H9 (cell line): ENCODE data around the gene GABRB1. TPM values are rescaled to one million over a fixed set of nuclear protein-coding genes. Genes with fewer than 3 reads are reported as not detected.

Experiments used
- DNase-seq: peaks from one replicate; pipeline ENCODE4 v3.0.0-alpha.2; 2017
- H2AFZ ChIP-seq: one replicate; pipeline ENCODE4 v1.6.1; 2013; ENCODE audit warnings: mild to moderate bottlenecking, low read length, control low read depth, moderate library complexity
- H2AK5ac ChIP-seq: 2 replicates; pipeline ENCODE4 v1.6.1; 2013; ENCODE audit warnings: low read length, control low read depth, mixed read lengths; ENCODE audit not compliant: insufficient read length
- H2BK120ac ChIP-seq: one replicate; pipeline ENCODE4 v1.6.1; 2013; ENCODE audit warnings: low read depth, mild to moderate bottlenecking, low read length, control low read depth, inconsistent platforms; ENCODE audit not compliant: poor library complexity, severe bottlenecking
- H2BK12ac ChIP-seq: 2 replicates; pipeline ENCODE4 v1.6.1; 2013; ENCODE audit warnings: low read length, control low read depth, mixed read lengths, low read depth; ENCODE audit not compliant: insufficient read length
- H2BK15ac ChIP-seq: 2 replicates; pipeline ENCODE4 v1.6.1; 2013; ENCODE audit warnings: low read depth, low read length, control low read depth
- H2BK20ac ChIP-seq: one replicate; pipeline ENCODE4 v1.6.1; 2013; ENCODE audit warnings: low read depth, mild to moderate bottlenecking, low read length, control low read depth, inconsistent platforms; ENCODE audit not compliant: poor library complexity, severe bottlenecking
- H2BK5ac ChIP-seq: 2 replicates; pipeline ENCODE4 v1.6.1; 2013; ENCODE audit warnings: low read length, control low read depth, mixed read lengths; ENCODE audit not compliant: insufficient read length
- H3K14ac ChIP-seq: 2 replicates; pipeline ENCODE4 v1.6.1; 2013; ENCODE audit warnings: low read length, control low read depth; ENCODE audit not compliant: insufficient read depth
- H3K18ac ChIP-seq: 2 replicates; pipeline ENCODE4 v1.6.1; 2013; ENCODE audit warnings: low read depth, mild to moderate bottlenecking, mixed read lengths, low read length, control low read depth; ENCODE audit not compliant: insufficient read length
- H3K23ac ChIP-seq: 2 replicates; pipeline ENCODE4 v1.6.1; 2013; ENCODE audit warnings: low read length, control low read depth, mixed read lengths, low read depth; ENCODE audit not compliant: insufficient read length
- H3K23me2 ChIP-seq: 2 replicates; pipeline ENCODE4 v1.6.1; 2013; ENCODE audit warnings: low read depth, mild to moderate bottlenecking, mixed read lengths, low read length, control low read depth; ENCODE audit not compliant: insufficient read length, poor library complexity, severe bottlenecking
- H3K27ac ChIP-seq: 2 replicates; pipeline ENCODE4 v1.5.1; 2013; ENCODE audit warnings: low read length, control low read depth, mixed read lengths, low read depth; ENCODE audit not compliant: insufficient read length
- H3K27me3 ChIP-seq: 2 replicates; pipeline ENCODE4 v1.6.1; 2013; ENCODE audit warnings: low read length, control low read depth, inconsistent platforms; ENCODE audit not compliant: insufficient read depth
- H3K4ac ChIP-seq: 2 replicates; pipeline ENCODE4 v1.6.1; 2013; ENCODE audit warnings: low read depth, mild to moderate bottlenecking, control low read depth, inconsistent platforms, low read length, moderate library complexity
- H3K4me1 ChIP-seq: 2 replicates; pipeline ENCODE4 v1.6.1; 2013; ENCODE audit warnings: low read length, control low read depth, inconsistent platforms; ENCODE audit not compliant: insufficient read depth
- H3K4me2 ChIP-seq: 2 replicates; pipeline ENCODE4 v1.6.1; 2013; ENCODE audit warnings: low read length, control low read depth, mixed read lengths; ENCODE audit not compliant: insufficient read length, insufficient read depth
- H3K56ac ChIP-seq: 2 replicates; pipeline ENCODE4 v1.6.1; 2013; ENCODE audit warnings: low read depth, mild to moderate bottlenecking, mixed read lengths, low read length, control low read depth; ENCODE audit not compliant: insufficient read length
- H3K79me1 ChIP-seq: 2 replicates; pipeline ENCODE4 v1.6.1; 2013; ENCODE audit warnings: low read depth, mild to moderate bottlenecking, moderate library complexity, low read length, control low read depth, inconsistent platforms; ENCODE audit not compliant: insufficient read depth, poor library complexity, severe bottlenecking
- H3K79me2 ChIP-seq: 2 replicates; pipeline ENCODE4 v1.6.1; 2013; ENCODE audit warnings: low read length, control low read depth, inconsistent platforms; ENCODE audit not compliant: insufficient read depth
- H3K9ac ChIP-seq: 2 replicates; pipeline ENCODE4 v1.6.1; 2013; ENCODE audit warnings: low read length, control low read depth, mixed read lengths; ENCODE audit not compliant: insufficient read length; ENCODE audit errors: extremely low read depth
- H3K9me3 ChIP-seq: one replicate; pipeline ENCODE4 v1.6.1; 2013; ENCODE audit warnings: low read depth, low read length, inconsistent platforms; ENCODE audit not compliant: control insufficient read depth
- H3T11ph ChIP-seq: one replicate; pipeline ENCODE4 v1.6.1; 2013; ENCODE audit warnings: mild to moderate bottlenecking, low read length, control low read depth, inconsistent platforms
- H4K20me1 ChIP-seq: one replicate; pipeline ENCODE4 v1.6.1; 2013; ENCODE audit not compliant: control insufficient read depth, insufficient read length, insufficient read depth
- H4K5ac ChIP-seq: 2 replicates; pipeline ENCODE4 v1.6.1; 2013; ENCODE audit warnings: low read depth, mild to moderate bottlenecking, mixed read lengths, low read length, control low read depth; ENCODE audit not compliant: insufficient read length
- H4K8ac ChIP-seq: replicated peaks from 2 replicates; pipeline ENCODE4 v1.6.1; 2013; ENCODE audit warnings: low read length, control low read depth, mixed read lengths, low read depth; ENCODE audit not compliant: insufficient read length
- H4K91ac ChIP-seq: 2 replicates; pipeline ENCODE4 v1.6.1; 2013; ENCODE audit warnings: low read depth, mild to moderate bottlenecking, moderate library complexity, mixed read lengths, low read length, control low read depth; ENCODE audit not compliant: insufficient read length
- H3K27ac Mint-ChIP-seq, 3 experiments: 2 replicates in 2 of 3; 3 replicates in 1 of 3; pipeline ENCODE4 v1.8.0; 2020 to 2021; ENCODE audit warnings: mixed read lengths in 3 of 3, mild to moderate bottlenecking in 1 of 3, moderate library complexity in 1 of 3
- H3K27me3 Mint-ChIP-seq: 2 replicates; pipeline ENCODE4 v1.8.0; 2021; ENCODE audit warnings: low read depth, mild to moderate bottlenecking, moderate library complexity, mixed read lengths
- H3K36me3 Mint-ChIP-seq, 3 experiments: 2 replicates in 2 of 3; 3 replicates in 1 of 3; pipeline ENCODE4 v1.8.0; 2020 to 2021; ENCODE audit warnings: low read depth in 3 of 3, mixed read lengths in 3 of 3; ENCODE audit not compliant: insufficient read depth in 1 of 3
- H3K4me1 Mint-ChIP-seq, 2 experiments: 2 replicates each; pipeline ENCODE4 v1.8.0; 2020; ENCODE audit warnings: mixed read lengths in 2 of 2
- H3K4me3 Mint-ChIP-seq, 2 experiments: 2 replicates in 1 of 2; 3 replicates in 1 of 2; pipeline ENCODE4 v1.8.0; 2020 to 2021; ENCODE audit warnings: mild to moderate bottlenecking in 2 of 2, mixed read lengths in 2 of 2, moderate library complexity in 1 of 2
- H3K9me3 Mint-ChIP-seq, 2 experiments: 2 replicates in 1 of 2; 3 replicates in 1 of 2; pipeline ENCODE4 v1.8.0; 2020; ENCODE audit warnings: mild to moderate bottlenecking in 2 of 2, mixed read lengths in 2 of 2, moderate library complexity in 1 of 2
- total RNA-seq: library from RNA; stranded (reverse); gene quantifications from 2 replicates; pipeline ENCODE4 v1.2.1, GENCODE V29; 2021
- TF ChIP-seq, protein P1 (sequence below): fragments of 200-600 bp; sonication (generic); conservative IDR thresholded peaks from 3 replicates; pipeline ENCODE4 v1.8.0; 2021; ENCODE audit warnings: antibody characterized with exemption, mild to moderate bottlenecking

GABRB1 gene
- total RNA-seq, 1 experiment from 2014 or later, result 0.39 TPM

DNA sequence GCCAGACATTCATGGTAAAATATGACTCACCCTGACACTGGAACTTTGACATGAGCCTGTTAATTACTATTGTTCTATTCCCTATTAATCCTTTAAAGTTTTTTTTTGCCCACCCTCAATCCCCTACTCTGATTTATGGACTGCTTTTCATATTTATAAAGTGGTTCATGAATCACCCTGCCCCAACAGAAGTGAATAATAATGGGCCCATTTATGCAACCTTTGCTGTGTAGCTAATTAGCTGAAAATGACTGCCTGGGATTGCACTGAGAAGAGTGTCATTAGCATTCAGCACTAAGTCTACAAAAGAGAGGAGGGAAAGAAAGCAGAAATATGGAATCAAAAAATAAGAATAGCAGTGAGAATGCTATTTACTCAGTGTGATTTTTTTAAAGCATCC is 277.8 kb downstream of the GABRB1 start:
- Mint-ChIP-seq H3K9me3 (no peaks in the 10 kb centered on the region), H3K27me3 (no peaks in the 10 kb centered on the region), H3K36me3 (no peaks in the 10 kb centered on the region), H3K27ac (no peak overlapping the region), H3K4me3 (no peak overlapping the region), H3K4me1 (no peaks in the 10 kb centered on the region)
- Histone ChIP-seq H3K27me3 (no peaks in the 10 kb centered on the region), H3K56ac (no peak overlapping the region), H4K91ac (no peak overlapping the region), H3K14ac (no peak overlapping the region), H3K4ac (no peak overlapping the region), H3K79me2 (no peaks in the 10 kb centered on the region), H3K27ac (no peak overlapping the region), H3K9me3 (no peaks in the 10 kb centered on the region), H2AK5ac (no peak overlapping the region), H2BK5ac (no peak overlapping the region), H2BK12ac (no peak overlapping the region), H3K18ac (no peak overlapping the region), H3T11ph (no peak overlapping the region), H3K4me2 (no peak overlapping the region), H3K9ac (no peak overlapping the region), H3K23me2 (no peaks in the 10 kb centered on the region), H3K79me1 (no peaks in the 10 kb centered on the region), H4K5ac (no peak overlapping the region), H2BK20ac (no peak overlapping the region), H3K4me1 (no peaks in the 10 kb centered on the region), H4K8ac (no peak overlapping the region), H3K23ac (no peak overlapping the region), H2BK15ac (no peak overlapping the region), H4K20me1 (no peaks in the 10 kb centered on the region), H2BK120ac (no peak overlapping the region), H2AFZ (no peak overlapping the region)
- DNase-seq, result no peak
- TF ChIP-seq, protein P1, sequence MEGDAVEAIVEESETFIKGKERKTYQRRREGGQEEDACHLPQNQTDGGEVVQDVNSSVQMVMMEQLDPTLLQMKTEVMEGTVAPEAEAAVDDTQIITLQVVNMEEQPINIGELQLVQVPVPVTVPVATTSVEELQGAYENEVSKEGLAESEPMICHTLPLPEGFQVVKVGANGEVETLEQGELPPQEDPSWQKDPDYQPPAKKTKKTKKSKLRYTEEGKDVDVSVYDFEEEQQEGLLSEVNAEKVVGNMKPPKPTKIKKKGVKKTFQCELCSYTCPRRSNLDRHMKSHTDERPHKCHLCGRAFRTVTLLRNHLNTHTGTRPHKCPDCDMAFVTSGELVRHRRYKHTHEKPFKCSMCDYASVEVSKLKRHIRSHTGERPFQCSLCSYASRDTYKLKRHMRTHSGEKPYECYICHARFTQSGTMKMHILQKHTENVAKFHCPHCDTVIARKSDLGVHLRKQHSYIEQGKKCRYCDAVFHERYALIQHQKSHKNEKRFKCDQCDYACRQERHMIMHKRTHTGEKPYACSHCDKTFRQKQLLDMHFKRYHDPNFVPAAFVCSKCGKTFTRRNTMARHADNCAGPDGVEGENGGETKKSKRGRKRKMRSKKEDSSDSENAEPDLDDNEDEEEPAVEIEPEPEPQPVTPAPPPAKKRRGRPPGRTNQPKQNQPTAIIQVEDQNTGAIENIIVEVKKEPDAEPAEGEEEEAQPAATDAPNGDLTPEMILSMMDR, result no peak
